Measurements from ENCODE around the gene NCBP2.
"Not testable (repeated sequence)": the region's sequence is repeated elsewhere in the genome, so short reads cannot be mapped to it uniquely, and the experiment has no call there.

Gene NCBP2

DNA sequence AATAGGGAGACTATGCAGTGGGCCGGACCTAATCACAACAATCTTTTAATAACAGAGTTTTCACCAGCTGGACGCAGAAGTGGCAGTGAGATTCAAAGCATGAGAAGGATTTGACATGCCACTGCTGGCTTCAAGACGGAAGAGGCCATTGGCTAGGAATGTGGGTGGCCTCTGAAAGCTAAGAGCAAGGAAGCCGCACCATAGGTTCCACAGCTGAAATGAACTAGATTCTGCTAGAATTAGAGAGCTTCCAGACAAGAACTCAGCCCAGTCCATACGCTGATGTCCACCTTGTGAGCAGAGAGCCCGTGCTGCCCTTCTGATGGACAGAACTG, 6.9 kb upstream of the NCBP2 start:
- no peak for DNase-seq (ENCODE audit: extremely low read depth, insufficient read length)
- TF ChIP-seq, protein P1, sequence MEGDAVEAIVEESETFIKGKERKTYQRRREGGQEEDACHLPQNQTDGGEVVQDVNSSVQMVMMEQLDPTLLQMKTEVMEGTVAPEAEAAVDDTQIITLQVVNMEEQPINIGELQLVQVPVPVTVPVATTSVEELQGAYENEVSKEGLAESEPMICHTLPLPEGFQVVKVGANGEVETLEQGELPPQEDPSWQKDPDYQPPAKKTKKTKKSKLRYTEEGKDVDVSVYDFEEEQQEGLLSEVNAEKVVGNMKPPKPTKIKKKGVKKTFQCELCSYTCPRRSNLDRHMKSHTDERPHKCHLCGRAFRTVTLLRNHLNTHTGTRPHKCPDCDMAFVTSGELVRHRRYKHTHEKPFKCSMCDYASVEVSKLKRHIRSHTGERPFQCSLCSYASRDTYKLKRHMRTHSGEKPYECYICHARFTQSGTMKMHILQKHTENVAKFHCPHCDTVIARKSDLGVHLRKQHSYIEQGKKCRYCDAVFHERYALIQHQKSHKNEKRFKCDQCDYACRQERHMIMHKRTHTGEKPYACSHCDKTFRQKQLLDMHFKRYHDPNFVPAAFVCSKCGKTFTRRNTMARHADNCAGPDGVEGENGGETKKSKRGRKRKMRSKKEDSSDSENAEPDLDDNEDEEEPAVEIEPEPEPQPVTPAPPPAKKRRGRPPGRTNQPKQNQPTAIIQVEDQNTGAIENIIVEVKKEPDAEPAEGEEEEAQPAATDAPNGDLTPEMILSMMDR (IDR thresholded peaks at IDR 0.05; ENCODE audit: insufficient read depth, low read length, poor library complexity, severe bottlenecking), result no peak
- peaks cover 2% of the 10 kb centered on the region for H3K36me3 ChIP-seq (ENCODE audit: control insufficient read depth, insufficient read depth, low read length)
- H3K27me3 ChIP-seq (replicated peaks; ENCODE audit: control insufficient read depth, insufficient read depth, low read length), result no peaks in the 10 kb centered on the region
- no peak overlapping the region for H3K4me3 ChIP-seq (replicated peaks; ENCODE audit: low read depth, low read length)

DNA sequence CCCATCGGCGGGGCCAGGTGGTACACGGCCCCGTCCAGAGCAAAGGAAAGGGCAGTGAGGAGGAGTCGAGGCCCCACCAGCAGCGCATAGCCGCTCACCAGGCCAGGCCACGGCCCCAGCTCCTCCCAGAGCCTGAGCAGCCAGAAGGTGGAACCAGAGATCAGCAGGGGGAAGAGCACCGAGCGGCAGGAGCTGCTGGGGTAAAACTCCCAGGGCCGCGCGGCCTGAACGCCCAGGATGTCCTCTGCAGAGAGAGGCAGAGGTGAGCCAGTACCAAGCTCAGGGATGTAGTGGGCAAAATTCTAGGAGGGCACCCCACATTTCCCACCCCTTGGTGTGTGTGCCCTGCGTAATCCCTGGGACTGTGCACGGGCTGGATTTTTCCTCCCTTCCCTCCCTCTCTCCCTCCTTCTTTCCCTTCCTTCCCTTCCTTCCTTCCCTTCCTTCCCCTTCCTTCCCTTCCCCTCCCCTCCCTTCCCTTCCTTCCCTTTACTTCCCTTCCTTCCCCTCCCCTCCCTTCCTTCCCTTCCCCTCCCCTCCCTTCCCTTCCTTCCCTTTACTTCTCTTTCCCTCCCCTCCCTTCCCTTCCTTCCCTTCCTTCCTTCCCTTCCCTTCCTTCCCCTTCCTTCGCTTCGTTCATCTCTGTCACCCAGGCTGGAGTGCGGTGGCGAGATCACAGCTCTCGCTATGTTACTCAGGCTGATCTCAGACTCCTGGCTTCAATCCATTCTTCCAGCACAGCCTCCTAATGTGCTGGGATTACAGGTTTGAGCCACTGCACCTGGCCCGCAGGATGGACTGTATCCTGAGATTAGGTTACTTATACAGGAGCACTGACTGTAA, 6.3 kb upstream of the NCBP2 start:
- H3K4me3 ChIP-seq (replicated peaks; ENCODE audit: low read depth, low read length), result no peak overlapping the region
- H3K27me3 ChIP-seq (replicated peaks; ENCODE audit: control insufficient read depth, insufficient read depth, low read length), result no peaks in the 10 kb centered on the region
- H3K36me3 ChIP-seq (ENCODE audit: control insufficient read depth, insufficient read depth, low read length), result peaks cover 2% of the 10 kb centered on the region
- DNase-seq (ENCODE audit: extremely low read depth, insufficient read length), result no peak
- TF ChIP-seq, protein P1 (IDR thresholded peaks at IDR 0.05; ENCODE audit: insufficient read depth, low read length, poor library complexity, severe bottlenecking), result no peak

DNA sequence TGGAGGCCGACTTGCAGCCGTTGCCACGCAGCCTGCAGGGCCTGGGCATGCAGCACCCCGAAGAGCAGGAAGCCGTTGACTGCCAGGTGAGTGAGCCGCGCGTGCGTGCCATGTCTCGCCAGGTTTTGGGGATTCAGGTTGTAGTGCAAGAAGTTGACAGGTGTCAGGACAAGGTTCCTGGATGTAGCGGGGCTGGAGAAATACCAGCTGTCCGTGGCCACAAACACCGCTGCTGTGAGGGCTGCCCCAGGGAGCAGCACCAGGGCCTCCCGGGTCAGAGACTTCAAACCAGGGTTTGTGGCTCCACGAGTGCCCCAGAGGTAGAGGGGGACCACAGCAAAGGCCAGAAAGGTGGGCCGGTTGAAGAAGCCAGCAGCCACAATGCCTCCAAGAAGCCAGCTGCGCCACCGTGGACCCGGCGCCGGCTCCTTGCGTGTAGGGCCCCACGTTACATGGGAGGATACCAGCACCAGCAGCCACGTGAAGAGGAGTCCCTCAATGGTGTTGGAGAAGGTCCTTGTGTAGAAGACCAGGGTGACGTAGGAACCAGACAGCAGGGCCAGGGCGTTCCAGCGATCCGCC, 5.6 kb upstream of the NCBP2 start:
- Histone ChIP-seq H3K27me3 (replicated peaks; ENCODE audit: control insufficient read depth, insufficient read depth, low read length) (no peaks in the 10 kb centered on the region), H3K4me3 (replicated peaks; ENCODE audit: low read depth, low read length) (no peak overlapping the region), H3K36me3 (ENCODE audit: control insufficient read depth, insufficient read depth, low read length) (peaks cover 2% of the 10 kb centered on the region)
- TF ChIP-seq, protein P1 (IDR thresholded peaks at IDR 0.05; ENCODE audit: insufficient read depth, low read length, poor library complexity, severe bottlenecking), result no peak
- DNase-seq (ENCODE audit: extremely low read depth, insufficient read length), result no peak

DNA sequence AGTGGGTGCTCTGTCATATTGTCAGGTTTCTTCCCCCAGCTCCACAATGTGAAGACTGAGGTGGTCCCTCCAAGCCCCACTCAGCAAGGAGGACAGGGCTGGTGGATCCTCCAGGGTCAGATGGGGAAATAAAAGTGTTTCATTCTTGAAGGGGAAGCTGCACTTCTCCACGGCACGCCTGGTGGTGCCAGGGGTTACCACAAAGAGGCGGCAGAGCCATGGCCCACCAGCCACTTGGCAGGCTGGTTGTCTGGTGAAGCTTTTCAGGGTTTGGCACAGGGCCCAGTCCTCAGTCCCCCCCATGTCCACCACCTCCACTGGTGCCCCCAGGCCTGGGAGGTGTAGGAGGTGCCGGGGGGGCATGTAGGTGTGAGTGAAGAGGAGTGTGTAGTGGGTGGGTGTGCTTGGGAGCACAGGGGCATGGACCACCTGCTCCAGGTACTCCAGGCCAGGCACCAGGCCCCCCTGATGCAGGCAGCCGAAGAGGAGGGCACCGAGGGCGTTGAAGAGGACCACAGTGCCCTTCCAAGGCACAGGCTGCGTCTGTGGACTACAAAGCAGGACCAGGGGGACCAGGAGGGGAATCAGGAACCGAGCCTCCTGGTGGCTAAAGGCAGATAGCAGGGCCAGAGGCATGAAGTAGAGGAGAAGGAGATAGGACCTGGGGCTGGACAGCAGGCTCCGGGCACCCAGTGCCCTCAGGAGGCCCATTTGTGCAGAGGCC, 5.0 kb upstream of the NCBP2 start:
- TF ChIP-seq, protein P1 (IDR thresholded peaks at IDR 0.05; ENCODE audit: insufficient read depth, low read length, poor library complexity, severe bottlenecking), result peak; percentile 1
- DNase-seq (ENCODE audit: extremely low read depth, insufficient read length), result no peak
- H3K4me3 ChIP-seq (replicated peaks; ENCODE audit: low read depth, low read length), result no peak overlapping the region
- no peaks in the 10 kb centered on the region for H3K27me3 ChIP-seq (replicated peaks; ENCODE audit: control insufficient read depth, insufficient read depth, low read length)
- peaks cover 2% of the 10 kb centered on the region for H3K36me3 ChIP-seq (ENCODE audit: control insufficient read depth, insufficient read depth, low read length)

DNA sequence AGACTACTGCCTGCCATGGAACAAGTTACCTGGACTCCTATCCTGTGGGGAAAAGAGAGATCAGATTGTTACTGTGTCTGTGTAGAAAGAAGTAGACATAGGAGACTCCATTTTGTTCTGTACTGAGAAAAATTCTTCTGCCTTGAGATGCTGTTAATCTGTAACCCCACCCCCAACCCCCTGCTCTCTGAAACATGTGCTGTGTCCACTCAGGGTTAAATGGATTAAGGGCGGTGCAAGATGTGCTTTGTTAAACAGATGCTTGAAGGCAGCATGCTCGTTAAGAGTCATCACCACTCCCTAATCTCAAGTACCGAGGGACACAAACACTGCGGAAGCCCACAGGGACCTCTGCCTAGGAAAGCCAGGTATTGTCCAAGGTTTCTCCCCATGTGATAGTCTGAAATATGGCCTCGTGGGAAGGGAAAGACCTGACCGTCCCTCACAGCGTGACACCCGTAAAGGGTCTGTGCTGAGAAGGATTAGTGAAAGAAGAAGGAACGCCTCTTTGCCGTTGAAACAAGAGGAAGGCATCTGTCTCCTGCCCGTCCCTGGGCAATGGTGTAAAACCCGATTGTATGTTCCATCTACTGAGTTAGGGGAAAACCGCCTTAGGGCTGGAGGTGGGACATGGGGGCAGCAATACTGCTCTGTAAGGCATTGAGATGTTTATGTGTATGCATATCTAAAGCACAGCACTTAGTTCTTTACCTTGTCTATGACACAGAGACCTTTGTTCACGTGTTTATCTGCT, 1.9 kb upstream of the NCBP2 start:
- H3K27me3 ChIP-seq (replicated peaks; ENCODE audit: control insufficient read depth, insufficient read depth, low read length); DNase-seq (ENCODE audit: extremely low read depth, insufficient read length); H3K36me3 ChIP-seq (ENCODE audit: control insufficient read depth, insufficient read depth, low read length): not testable (repeated sequence)
- H3K4me3 ChIP-seq (replicated peaks; ENCODE audit: low read depth, low read length), result peak overlapping the region; percentile 85
